Peyer's patch (tissue), 4 donors: ENCODE measurements around the gene IRF8. TPM values are rescaled to one million over a fixed set of nuclear protein-coding genes. Genes with fewer than 3 reads are reported as not detected.
"Not testable (repeated sequence)": the region's sequence is repeated elsewhere in the genome, so short reads cannot be mapped to it uniquely, and the experiment has no call there.

ENCODE experiments used
- DNase-seq, 3 donors: peaks; one replicate each; pipeline ENCODE4 v3.0.0-alpha.2; 2017 to 2019
- H3K27ac ChIP-seq, 4 donors: fragments of 200-600 bp; sonication (generic); one replicate each; pipeline ENCODE4 v1.5.1; 2016 to 2019
- H3K27me3 ChIP-seq, 2 donors: fragments of 200-600 bp; sonication (generic); one replicate each; pipeline ENCODE4 v1.5.1; 2019
- H3K36me3 ChIP-seq, 3 donors: fragments of 200-600 bp; sonication (generic); one replicate each; pipeline ENCODE4 v1.5.1; 2016 to 2019
- H3K4me1 ChIP-seq, 4 donors: fragments of 200-600 bp; sonication (generic); one replicate each; pipeline ENCODE4 v1.5.1; 2016 to 2019
- H3K4me3 ChIP-seq, 4 donors: fragments of 200-600 bp; sonication (generic); 1 replicate in 3 of 4; 2 replicates in 1 of 4; pipeline ENCODE4 v1.5.1; 2016 to 2019; ENCODE audit warnings: mild to moderate bottlenecking in 1 of 4
- H3K9me3 ChIP-seq, 4 donors: fragments of 200-600 bp; sonication (generic); one replicate each; pipeline ENCODE4 v1.5.1; 2016 to 2019; ENCODE audit warnings: mild to moderate bottlenecking in 1 of 4
- CTCF ChIP-seq, 6 experiments: fragments of 450-650 bp in 4 of 6; fragments of 200-600 bp in 2 of 6; sonication (generic) in 1 of 6; IDR thresholded peaks; one replicate each; pipeline ENCODE4 v1.5.1; 2017 to 2019; ENCODE audit warnings: antibody characterized with exemption in 6 of 6, mild to moderate bottlenecking in 3 of 6, moderate library complexity in 1 of 6
- POLR2A ChIP-seq, 2 donors: fragments of 450-650 bp; IDR thresholded peaks; one replicate each; pipeline ENCODE4 v1.5.1; 2017; ENCODE audit warnings: antibody characterized with exemption in 2 of 2, mild to moderate bottlenecking in 2 of 2, moderate library complexity in 2 of 2
- total RNA-seq, 4 donors: library from RNA; depleted of rRNA; stranded (reverse); fragments of >200 nt; gene quantifications; one replicate each; pipeline ENCODE4 v1.1.0, GENCODE V29; 2016

Gene IRF8
- total RNA-seq, 4 donors from 2014 or later: 39.8 to 191 (median 93.2) TPM

- H3K9me3 ChIP-seq: no peaks in the 10 kb centered on the region
- DNase-seq: no peak
- no peaks in the 10 kb centered on the region for H3K27me3 ChIP-seq
- H3K4me3 ChIP-seq: no peak overlapping the region
- H3K36me3 ChIP-seq: peaks cover 0 to 63% (median 0%) of the 10 kb centered on the region in 3 donors
- peak overlapping the region in 1 of 4 donors; percentile 89 for H3K27ac ChIP-seq
- H3K4me1 ChIP-seq: peaks cover 0 to 30% (median 10%) of the 10 kb centered on the region in 4 donors
- no peak for TF ChIP-seq POLR2A (IDR thresholded peaks at IDR 0.05)
- no peak for TF ChIP-seq CTCF (IDR thresholded peaks at IDR 0.05)
These were observed 6.4 kb downstream of the IRF8 start for GRCh38 chr16:85905110-85906095.

- Histone ChIP-seq H3K27ac (peak overlapping the region in 1 of 4 donors; percentile 82), H3K4me1 (peaks cover 0 to 32% (median 10%) of the 10 kb centered on the region in 4 donors), H3K9me3 (no peaks in the 10 kb centered on the region), H3K4me3 (no peak overlapping the region), H3K36me3 (peaks cover 0 to 72% (median 0%) of the 10 kb centered on the region in 3 donors), H3K27me3 (no peaks in the 10 kb centered on the region)
- DNase-seq: no peak
- TF ChIP-seq POLR2A (IDR thresholded peaks at IDR 0.05) (no peak), CTCF (IDR thresholded peaks at IDR 0.05) (no peak)
These were observed 7.4 kb downstream of the IRF8 start for GRCh38 chr16:85906349-85906748.

GRCh38 chr16:85907231-85907630 is 8.3 kb downstream of the IRF8 start:
- Histone ChIP-seq H3K27ac (peak overlapping the region in 2 of 4 donors; percentile 54 to 82), H3K36me3 (peaks cover 0 to 80% (median 0%) of the 10 kb centered on the region in 3 donors), H3K4me1 (peaks cover 0 to 36% (median 12%) of the 10 kb centered on the region in 4 donors)
- H3K4me3 ChIP-seq, H3K9me3 ChIP-seq, H3K27me3 ChIP-seq, DNase-seq: not testable (repeated sequence)

- DNase-seq: peak in 2 of 3 donors; percentile 54 to 75
- H3K27me3 ChIP-seq: no peaks in the 10 kb centered on the region
- no peak overlapping the region for H3K4me3 ChIP-seq
- H3K4me1 ChIP-seq: peaks cover 0 to 41% (median 12%) of the 10 kb centered on the region in 4 donors
- peak overlapping the region; percentile 30 to 82 (median 56) for H3K27ac ChIP-seq
- H3K36me3 ChIP-seq: peaks cover 0 to 82% (median 0%) of the 10 kb centered on the region in 3 donors
- H3K9me3 ChIP-seq: no peaks in the 10 kb centered on the region
- TF ChIP-seq CTCF (IDR thresholded peaks at IDR 0.05): no peak
- TF ChIP-seq POLR2A (IDR thresholded peaks at IDR 0.05): no peak
These were observed 9.5 kb downstream of the IRF8 start for GRCh38 chr16:85908444-85908843.

- H3K4me3 ChIP-seq: no peak overlapping the region
- no peak for TF ChIP-seq CTCF (IDR thresholded peaks at IDR 0.05)
- no peaks in the 10 kb centered on the region for H3K27me3 ChIP-seq
- DNase-seq: peak in 1 of 3 donors; percentile 51
- H3K9me3 ChIP-seq: no peaks in the 10 kb centered on the region
- peak overlapping the region; percentile 30 to 82 (median 56) for H3K27ac ChIP-seq
- H3K36me3 ChIP-seq: peaks cover 0 to 80% (median 0%) of the 10 kb centered on the region in 3 donors
- peaks cover 0 to 41% (median 15%) of the 10 kb centered on the region in 4 donors for H3K4me1 ChIP-seq
These were observed 10.1 kb downstream of the IRF8 start for GRCh38 chr16:85908889-85909589.
